NOMO-1 treated with DMSO at 0.1 percent for 48 hours (cell line): Measurements from ENCODE around the gene ANKRD29.
"Not testable (repeated sequence)": the region's sequence is repeated elsewhere in the genome, so short reads cannot be mapped to it uniquely, and the experiment has no call there.

Source experiments
- DNase-seq: peaks from one replicate; lab custom pipeline; 2025; ENCODE audit not compliant: unreplicated experiment; lab: John Stamatoyannopoulos, UW

The ANKRD29 gene

GRCh38 chr18:23616258-23616657 is 46.5 kb downstream of the ANKRD29 start:
- no peak for DNase-seq

GRCh38 chr18:23614891-23615290 is 47.8 kb downstream of the ANKRD29 start:
- DNase-seq = no peak

GRCh38 chr18:23614413-23614812 is 48.3 kb downstream of the ANKRD29 start:
- DNase-seq = no peak

- not testable (repeated sequence) for DNase-seq
Measured at GRCh38 chr18:23613091-23613475, 49.6 kb downstream of the ANKRD29 start.

- no peak for DNase-seq
Measured at GRCh38 chr18:23612434-23613090, 50.1 kb downstream of the ANKRD29 start.

GRCh38 chr18:23609390-23610023 is 53.2 kb downstream of the ANKRD29 start:
- DNase-seq = no peak

GRCh38 chr18:23608211-23608610 is 54.5 kb downstream of the ANKRD29 start:
- DNase-seq = no peak

- no peak for DNase-seq
Measured at GRCh38 chr18:23605941-23606340, 56.8 kb downstream of the ANKRD29 start.

GRCh38 chr18:23599809-23600208 is 62.9 kb downstream of the ANKRD29 start:
- DNase-seq = no peak

- DNase-seq = peak; percentile 89
Measured at GRCh38 chr18:23596183-23596582, 66.5 kb downstream of the ANKRD29 start.

GRCh38 chr18:23595591-23595990 is 67.1 kb downstream of the ANKRD29 start:
- no peak for DNase-seq

GRCh38 chr18:23593720-23594119 is 69.0 kb downstream of the ANKRD29 start:
- DNase-seq = no peak

GRCh38 chr18:23592911-23593310 is 69.8 kb downstream of the ANKRD29 start:
- DNase-seq = no peak

GRCh38 chr18:23591011-23591410 is 71.7 kb downstream of the ANKRD29 start:
- no peak for DNase-seq

- DNase-seq = no peak
Measured at GRCh38 chr18:23588836-23589560, 73.7 kb downstream of the ANKRD29 start.

- no peak for DNase-seq
Measured at GRCh38 chr18:23587220-23587642, 75.5 kb downstream of the ANKRD29 start.

GRCh38 chr18:23586249-23587196 is 76.2 kb downstream of the ANKRD29 start, which contains the start of gene NPC1:
Gene NPC1, minus strand, starts transcription at chr18:23586506. Its CDS starts 163 bp downstream, at chr18:23586343.
- peak; percentile 90 for DNase-seq

- no peak for DNase-seq
Measured at GRCh38 chr18:23585897-23586248, 76.8 kb downstream of the ANKRD29 start.

GRCh38 chr18:23585007-23585871 is 77.5 kb downstream of the ANKRD29 start:
- no peak for DNase-seq
